ENCODE data around the gene FAM168A. TPM values are rescaled to one million over a fixed set of nuclear protein-coding genes. Genes with fewer than 3 reads are reported as not detected.

The FAM168A gene
- total RNA-seq, 1 donor from 2014 or later = 31.0 TPM

- TF ChIP-seq CTCF (IDR thresholded peaks at IDR 0.05) = peak; percentile 79
- DNase-seq (peak; percentile 80), ATAC-seq (peak; percentile 72 to 77)
- Histone ChIP-seq H3K27ac (no peak overlapping the region), H3K36me3 (peaks cover 46% of the 10 kb centered on the region), H3K4me3 (no peak overlapping the region), H3K9me3 (no peaks in the 10 kb centered on the region), H3K27me3 (ENCODE audit: low read depth) (no peaks in the 10 kb centered on the region), H3K4me1 (peaks cover 11% of the 10 kb centered on the region)
- intact Hi-C loops (cut with DNase I) = no loop called here
Measured at GRCh38 chr11:73393479-73394415, 204.2 kb downstream of the FAM168A start.

- peaks cover 46% of the 10 kb centered on the region for H3K36me3 ChIP-seq
- H3K27ac ChIP-seq = no peak overlapping the region
- intact Hi-C loops (cut with DNase I) = no loop called here
- TF ChIP-seq CTCF (IDR thresholded peaks at IDR 0.05) = no peak
- H3K4me1 ChIP-seq = peaks cover 19% of the 10 kb centered on the region
- H3K4me3 ChIP-seq = no peak overlapping the region
- ATAC-seq = no peak
- peak; percentile 41 for DNase-seq
- H3K27me3 ChIP-seq (ENCODE audit: low read depth) = no peaks in the 10 kb centered on the region
- no peaks in the 10 kb centered on the region for H3K9me3 ChIP-seq
Measured at GRCh38 chr11:73393011-73393380, 204.9 kb downstream of the FAM168A start.

- intact Hi-C loops (cut with DNase I) = no loop called here
- Histone ChIP-seq H3K27me3 (ENCODE audit: low read depth) (no peaks in the 10 kb centered on the region), H3K36me3 (peaks cover 46% of the 10 kb centered on the region), H3K9me3 (no peaks in the 10 kb centered on the region), H3K4me3 (no peak overlapping the region), H3K27ac (no peak overlapping the region), H3K4me1 (peaks cover 25% of the 10 kb centered on the region)
- no peak for TF ChIP-seq CTCF (IDR thresholded peaks at IDR 0.05)
- peak; percentile 38 for DNase-seq
- no peak for ATAC-seq
Measured at GRCh38 chr11:73392108-73393010, 205.6 kb downstream of the FAM168A start.

GRCh38 chr11:73391665-73392064 is 206.2 kb downstream of the FAM168A start:
- H3K4me3 ChIP-seq = no peak overlapping the region
- ATAC-seq (no peak), DNase-seq (peak; percentile 23)
- peaks cover 40% of the 10 kb centered on the region for H3K36me3 ChIP-seq
- peaks cover 29% of the 10 kb centered on the region for H3K4me1 ChIP-seq
- H3K27ac ChIP-seq = no peak overlapping the region
- no peaks in the 10 kb centered on the region for H3K9me3 ChIP-seq
- H3K27me3 ChIP-seq (ENCODE audit: low read depth) = no peaks in the 10 kb centered on the region
- TF ChIP-seq CTCF (IDR thresholded peaks at IDR 0.05) = no peak
- intact Hi-C loops (cut with DNase I) = no loop called here
